ENCODE measurements around the gene TMEM119.

Gene TMEM119

GRCh38 chr12:108618079-108618952 is 20.4 kb upstream of the TMEM119 start:
- H3K4me3 ChIP-seq (ENCODE audit: low read depth, low read length), result no peak overlapping the region
- TF ChIP-seq, protein P1, sequence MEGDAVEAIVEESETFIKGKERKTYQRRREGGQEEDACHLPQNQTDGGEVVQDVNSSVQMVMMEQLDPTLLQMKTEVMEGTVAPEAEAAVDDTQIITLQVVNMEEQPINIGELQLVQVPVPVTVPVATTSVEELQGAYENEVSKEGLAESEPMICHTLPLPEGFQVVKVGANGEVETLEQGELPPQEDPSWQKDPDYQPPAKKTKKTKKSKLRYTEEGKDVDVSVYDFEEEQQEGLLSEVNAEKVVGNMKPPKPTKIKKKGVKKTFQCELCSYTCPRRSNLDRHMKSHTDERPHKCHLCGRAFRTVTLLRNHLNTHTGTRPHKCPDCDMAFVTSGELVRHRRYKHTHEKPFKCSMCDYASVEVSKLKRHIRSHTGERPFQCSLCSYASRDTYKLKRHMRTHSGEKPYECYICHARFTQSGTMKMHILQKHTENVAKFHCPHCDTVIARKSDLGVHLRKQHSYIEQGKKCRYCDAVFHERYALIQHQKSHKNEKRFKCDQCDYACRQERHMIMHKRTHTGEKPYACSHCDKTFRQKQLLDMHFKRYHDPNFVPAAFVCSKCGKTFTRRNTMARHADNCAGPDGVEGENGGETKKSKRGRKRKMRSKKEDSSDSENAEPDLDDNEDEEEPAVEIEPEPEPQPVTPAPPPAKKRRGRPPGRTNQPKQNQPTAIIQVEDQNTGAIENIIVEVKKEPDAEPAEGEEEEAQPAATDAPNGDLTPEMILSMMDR (conservative IDR thresholded peaks at IDR 0.05; ENCODE audit: low read depth, low read length), result peak; percentile 95
- peak; percentile 90 for DNase-seq (ENCODE audit: low read depth)

GRCh38 chr12:108616941-108617858 is 19.3 kb upstream of the TMEM119 start:
- TF ChIP-seq, protein P1 (conservative IDR thresholded peaks at IDR 0.05; ENCODE audit: low read depth, low read length), result no peak
- peak; percentile 43 for DNase-seq (ENCODE audit: low read depth)
- H3K4me3 ChIP-seq (ENCODE audit: low read depth, low read length), result no peak overlapping the region

- TF ChIP-seq, protein P1 (conservative IDR thresholded peaks at IDR 0.05; ENCODE audit: low read depth, low read length), result no peak
- no peak overlapping the region for H3K4me3 ChIP-seq (ENCODE audit: low read depth, low read length)
- no peak for DNase-seq (ENCODE audit: low read depth)
Observed at GRCh38 chr12:108616359-108616758, 18.5 kb upstream of the TMEM119 start.

GRCh38 chr12:108615918-108616317 is 18.0 kb upstream of the TMEM119 start:
- TF ChIP-seq, protein P1 (conservative IDR thresholded peaks at IDR 0.05; ENCODE audit: low read depth, low read length), result no peak
- no peak overlapping the region for H3K4me3 ChIP-seq (ENCODE audit: low read depth, low read length)
- DNase-seq (ENCODE audit: low read depth), result no peak

GRCh38 chr12:108614639-108615038 is 16.8 kb upstream of the TMEM119 start:
- TF ChIP-seq, protein P1 (conservative IDR thresholded peaks at IDR 0.05; ENCODE audit: low read depth, low read length), result no peak
- DNase-seq (ENCODE audit: low read depth), result no peak

GRCh38 chr12:108614041-108614440 is 16.2 kb upstream of the TMEM119 start:
- TF ChIP-seq, protein P1 (conservative IDR thresholded peaks at IDR 0.05; ENCODE audit: low read depth, low read length), result no peak
- DNase-seq (ENCODE audit: low read depth), result no peak
- H3K4me3 ChIP-seq (ENCODE audit: low read depth, low read length), result no peak overlapping the region

More at GRCh38 chr12:108614639-108615038, 16.8 kb upstream of the TMEM119 start:
- H3K4me3 ChIP-seq (ENCODE audit: low read depth, low read length), result no peak overlapping the region

Data from choroid plexus epithelial cell (primary cell).